ENCODE data around the gene PEG3.

GRCh38 chr19:56858026-56858425 is 17.5 kb upstream of the PEG3 start:
- TF ChIP-seq TAF1 (IDR thresholded peaks at IDR 0.05; ENCODE audit: control insufficient read depth, extremely low read depth, insufficient read depth, low read length, severe bottlenecking) (no peak), HNRNPH1 (optimal IDR thresholded peaks at IDR 0.05; ENCODE audit: low read depth, low read length) (no peak), TARDBP (IDR thresholded peaks at IDR 0.05) (no peak), CBFB (CRISPR knock-in tag; IDR thresholded peaks at IDR 0.05) (no peak), JUNB (CRISPR knock-in tag; conservative IDR thresholded peaks at IDR 0.05) (no peak), ZNF561 (CRISPR knock-in tag; conservative IDR thresholded peaks at IDR 0.05) (no peak), NR2C2 (CRISPR knock-in tag; IDR thresholded peaks at IDR 0.05) (no peak), NR2C2 (tag; IDR thresholded peaks at IDR 0.05) (no peak), MCM2 (IDR thresholded peaks at IDR 0.05; ENCODE audit: low read depth) (no peak), ZHX1 (conservative IDR thresholded peaks at IDR 0.05; ENCODE audit: low read length) (no peak), ZNF407 (IDR thresholded peaks at IDR 0.05; ENCODE audit: low read depth) (no peak), HDAC2 (IDR thresholded peaks at IDR 0.05) (no peak), MTA2 (IDR thresholded peaks at IDR 0.05; ENCODE audit: low read depth) (no peak), ZNF644 (tag; IDR thresholded peaks at IDR 0.05; ENCODE audit: low read depth) (no peak)
